Adipocyte (in vitro differentiated cells): Measurements from ENCODE around the gene FLNB.

Source experiments
- DNase-seq: peaks from one replicate; pipeline ENCODE4 v3.0.0-alpha.2; 2015; ENCODE audit warnings: low read depth
- H3K27me3 ChIP-seq: replicated peaks from 2 replicates; pipeline ENCODE4 v1.7.0; 2013; ENCODE audit warnings: mild to moderate bottlenecking, low read length, moderate library complexity; ENCODE audit not compliant: control insufficient read depth, insufficient read depth
- H3K36me3 ChIP-seq: 2 replicates; pipeline ENCODE4 v1.7.0; 2013; ENCODE audit warnings: low read length, mild to moderate bottlenecking, moderate library complexity; ENCODE audit not compliant: control insufficient read depth, insufficient read depth, severe bottlenecking
- H3K4me1 ChIP-seq: 2 replicates; pipeline ENCODE4 v1.7.0; 2013; ENCODE audit warnings: mild to moderate bottlenecking, low read length, moderate library complexity; ENCODE audit not compliant: control insufficient read depth, insufficient read depth
- H3K4me3 ChIP-seq: 2 replicates; pipeline ENCODE4 v1.7.0; 2013; ENCODE audit warnings: mild to moderate bottlenecking, low read length, moderate library complexity
- H3K9ac ChIP-seq: 2 replicates; pipeline ENCODE4 v1.7.0; 2013; ENCODE audit warnings: mild to moderate bottlenecking, low read length, moderate library complexity
- H3K9me3 ChIP-seq: 2 replicates; pipeline ENCODE4 v1.7.0; 2013; ENCODE audit warnings: mild to moderate bottlenecking, low read length, moderate library complexity; ENCODE audit not compliant: control insufficient read depth

FLNB gene

GRCh38 chr3:58167431-58168351 is 159.5 kb downstream of the FLNB start:
- peaks cover 29% of the 10 kb centered on the region for H3K4me1 ChIP-seq
- H3K36me3 ChIP-seq: peaks cover 45% of the 10 kb centered on the region
- no peaks in the 10 kb centered on the region for H3K9me3 ChIP-seq
- no peak overlapping the region for H3K4me3 ChIP-seq
- H3K27me3 ChIP-seq: no peaks in the 10 kb centered on the region
- H3K9ac ChIP-seq: peak overlapping the region; percentile 29
- DNase-seq: peak; percentile 65

- DNase-seq: no peak
- H3K9me3 ChIP-seq: no peaks in the 10 kb centered on the region
Measured at GRCh38 chr3:58168498-58168897, 160.3 kb downstream of the FLNB start.

GRCh38 chr3:58169371-58169770 is 161.1 kb downstream of the FLNB start:
- peaks cover 30% of the 10 kb centered on the region for H3K36me3 ChIP-seq
- no peak overlapping the region for H3K4me3 ChIP-seq
- H3K9ac ChIP-seq: no peak overlapping the region
- no peak for DNase-seq
- no peaks in the 10 kb centered on the region for H3K9me3 ChIP-seq
- H3K27me3 ChIP-seq: no peaks in the 10 kb centered on the region
- H3K4me1 ChIP-seq: peaks cover 24% of the 10 kb centered on the region

More at GRCh38 chr3:58168498-58168897, 160.3 kb downstream of the FLNB start:
- Histone ChIP-seq H3K4me3 (no peak overlapping the region), H3K4me1 (peaks cover 29% of the 10 kb centered on the region), H3K27me3 (no peaks in the 10 kb centered on the region), H3K36me3 (peaks cover 38% of the 10 kb centered on the region), H3K9ac (no peak overlapping the region)

DNA sequence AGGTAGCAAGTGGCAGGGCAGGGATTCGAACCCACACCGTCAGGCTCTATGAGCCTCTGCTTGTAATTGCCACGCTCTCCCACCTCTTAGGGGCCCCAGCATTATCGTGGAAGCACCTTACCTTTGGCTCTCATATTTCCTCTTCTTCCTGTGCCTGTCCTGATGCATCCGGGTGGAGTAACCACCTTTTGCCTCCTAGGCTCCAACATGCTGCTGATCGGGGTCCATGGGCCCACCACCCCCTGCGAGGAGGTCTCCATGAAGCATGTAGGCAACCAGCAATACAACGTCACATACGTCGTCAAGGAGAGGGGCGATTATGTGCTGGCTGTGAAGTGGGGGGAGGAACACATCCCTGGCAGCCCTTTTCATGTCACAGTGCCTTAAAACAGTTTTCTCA is 162.2 kb downstream of the FLNB start:
- Histone ChIP-seq H3K4me1 (peaks cover 27% of the 10 kb centered on the region), H3K9ac (no peak overlapping the region), H3K9me3 (no peaks in the 10 kb centered on the region), H3K27me3 (no peaks in the 10 kb centered on the region), H3K4me3 (no peak overlapping the region), H3K36me3 (peaks cover 30% of the 10 kb centered on the region)
- no peak for DNase-seq

GRCh38 chr3:58171126-58171525 is 162.9 kb downstream of the FLNB start:
- Histone ChIP-seq H3K27me3 (no peaks in the 10 kb centered on the region), H3K4me3 (no peak overlapping the region), H3K36me3 (peaks cover 27% of the 10 kb centered on the region), H3K4me1 (peaks cover 31% of the 10 kb centered on the region), H3K9me3 (no peaks in the 10 kb centered on the region), H3K9ac (no peak overlapping the region)
- no peak for DNase-seq

DNA sequence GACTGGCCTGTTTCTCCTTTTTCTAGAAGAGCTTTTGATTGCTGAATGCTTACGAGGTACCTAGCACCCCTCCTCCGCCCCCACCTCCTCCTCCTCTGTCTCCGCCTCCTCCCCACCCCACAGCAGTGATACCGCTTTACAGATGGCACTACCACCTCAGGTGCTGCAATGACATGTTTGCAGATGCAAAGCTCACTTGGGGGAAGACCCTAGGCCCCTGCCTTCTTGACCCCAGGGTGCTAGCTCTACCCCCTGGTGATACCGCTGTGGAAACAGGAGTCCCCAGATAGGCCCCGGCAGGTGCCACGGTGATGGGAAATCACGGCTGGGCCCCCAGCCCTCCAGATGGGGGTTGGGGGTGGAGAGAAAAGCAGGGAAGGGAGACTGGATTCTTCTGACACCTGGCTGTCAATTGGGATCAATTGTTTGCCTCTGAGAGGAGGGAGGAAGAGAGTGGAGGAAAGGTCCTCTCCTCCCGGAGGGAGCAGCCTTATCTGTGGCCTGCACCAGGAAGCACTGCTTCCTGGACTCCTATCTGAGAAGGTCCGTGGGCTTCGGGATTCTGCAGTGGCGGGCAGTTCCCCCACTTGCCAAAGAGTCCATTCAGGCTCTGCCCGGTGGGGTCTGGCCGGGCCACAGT is 164.9 kb downstream of the FLNB start:
- Histone ChIP-seq H3K4me3 (no peak overlapping the region), H3K9me3 (no peaks in the 10 kb centered on the region), H3K9ac (no peak overlapping the region), H3K36me3 (peaks cover 27% of the 10 kb centered on the region), H3K4me1 (peaks cover 19% of the 10 kb centered on the region), H3K27me3 (no peaks in the 10 kb centered on the region)
- no peak for DNase-seq

DNA sequence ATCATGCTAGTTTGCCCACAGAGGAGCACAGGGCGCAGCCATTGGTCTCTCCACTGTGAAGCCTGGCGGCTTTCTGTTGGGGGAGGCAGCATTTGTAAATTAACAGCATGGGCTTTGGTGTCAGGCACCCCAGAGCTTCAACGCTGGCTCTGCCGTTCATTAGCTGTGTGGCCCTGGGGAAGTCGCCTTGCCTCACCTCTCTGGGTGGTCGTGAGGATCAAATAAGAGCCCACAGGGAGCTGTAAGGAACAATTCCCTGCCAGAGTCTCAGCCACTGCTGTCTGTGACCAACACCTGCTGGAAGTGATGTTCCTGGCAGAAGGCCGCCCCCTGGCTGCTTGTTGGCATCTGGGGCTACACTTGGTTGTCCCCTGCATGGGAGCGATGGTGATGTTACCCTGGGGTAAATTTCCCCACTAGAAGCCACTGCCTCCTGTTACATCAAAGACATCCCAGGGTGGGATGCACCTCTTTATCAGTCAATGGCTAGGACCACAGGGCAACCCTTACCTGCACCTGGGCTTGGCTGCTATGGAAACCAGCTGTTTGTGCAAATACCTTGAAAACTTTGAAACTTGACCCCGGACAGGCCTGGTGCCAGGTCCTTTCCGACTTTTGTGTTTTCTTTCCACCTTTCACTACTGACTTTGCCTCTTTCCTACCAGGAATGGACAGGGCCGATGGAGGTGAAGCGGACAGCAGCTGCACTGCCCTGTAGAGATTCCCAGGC is 165.6 kb downstream of the FLNB start:
- H3K9me3 ChIP-seq: no peaks in the 10 kb centered on the region
- no peak for DNase-seq
- no peak overlapping the region for H3K9ac ChIP-seq
- H3K4me3 ChIP-seq: no peak overlapping the region
- no peaks in the 10 kb centered on the region for H3K27me3 ChIP-seq
- H3K36me3 ChIP-seq: peaks cover 21% of the 10 kb centered on the region
- peaks cover 15% of the 10 kb centered on the region for H3K4me1 ChIP-seq

GRCh38 chr3:58175187-58175436 is 166.9 kb downstream of the FLNB start:
- H3K9ac ChIP-seq: peak overlapping the region; percentile 18
- no peaks in the 10 kb centered on the region for H3K9me3 ChIP-seq
- peaks cover 15% of the 10 kb centered on the region for H3K4me1 ChIP-seq
- no peaks in the 10 kb centered on the region for H3K27me3 ChIP-seq
- H3K4me3 ChIP-seq: no peak overlapping the region
- H3K36me3 ChIP-seq: peaks cover 16% of the 10 kb centered on the region
- DNase-seq: no peak

- peaks cover 11% of the 10 kb centered on the region for H3K36me3 ChIP-seq
- H3K9me3 ChIP-seq: no peaks in the 10 kb centered on the region
- peaks cover 15% of the 10 kb centered on the region for H3K4me1 ChIP-seq
- H3K4me3 ChIP-seq: no peak overlapping the region
- H3K27me3 ChIP-seq: no peaks in the 10 kb centered on the region
- no peak for DNase-seq
- peak overlapping the region; percentile 18 for H3K9ac ChIP-seq
Measured at GRCh38 chr3:58175437-58176184, 167.4 kb downstream of the FLNB start.

DNA sequence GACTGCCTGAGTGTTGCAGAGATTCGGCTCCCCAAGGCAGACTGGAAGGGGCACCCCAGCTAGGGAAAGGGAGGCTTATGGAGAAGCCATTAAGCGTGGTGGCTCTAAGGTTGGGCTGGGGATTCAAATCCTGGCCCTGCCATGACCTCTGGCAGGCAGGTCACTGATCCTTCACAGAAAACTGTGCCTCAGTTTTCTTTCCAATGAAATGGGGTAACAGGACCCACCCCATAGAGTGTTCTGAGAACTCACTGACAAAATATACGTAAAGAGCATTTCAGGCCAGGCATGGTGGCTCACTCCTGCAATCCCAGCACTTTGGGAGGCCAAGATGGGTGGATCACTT is 167.9 kb downstream of the FLNB start:
- peaks cover 5% of the 10 kb centered on the region for H3K36me3 ChIP-seq
- DNase-seq: no peak
- no peak overlapping the region for H3K9ac ChIP-seq
- H3K27me3 ChIP-seq: no peaks in the 10 kb centered on the region
- no peak overlapping the region for H3K4me3 ChIP-seq
- peaks cover 15% of the 10 kb centered on the region for H3K4me1 ChIP-seq
- H3K9me3 ChIP-seq: no peaks in the 10 kb centered on the region
